Measurements from ENCODE around the gene VPS51. TPM values are rescaled to one million over a fixed set of nuclear protein-coding genes. Genes with fewer than 3 reads are reported as not detected.

Gene VPS51
- total and polyA plus RNA-seq, 9 of the 15 experiments (the other 6 are each of a cell fraction or from before 2014, with no cell fraction given) = 1.8 to 143 (median 46.8) TPM

DNA sequence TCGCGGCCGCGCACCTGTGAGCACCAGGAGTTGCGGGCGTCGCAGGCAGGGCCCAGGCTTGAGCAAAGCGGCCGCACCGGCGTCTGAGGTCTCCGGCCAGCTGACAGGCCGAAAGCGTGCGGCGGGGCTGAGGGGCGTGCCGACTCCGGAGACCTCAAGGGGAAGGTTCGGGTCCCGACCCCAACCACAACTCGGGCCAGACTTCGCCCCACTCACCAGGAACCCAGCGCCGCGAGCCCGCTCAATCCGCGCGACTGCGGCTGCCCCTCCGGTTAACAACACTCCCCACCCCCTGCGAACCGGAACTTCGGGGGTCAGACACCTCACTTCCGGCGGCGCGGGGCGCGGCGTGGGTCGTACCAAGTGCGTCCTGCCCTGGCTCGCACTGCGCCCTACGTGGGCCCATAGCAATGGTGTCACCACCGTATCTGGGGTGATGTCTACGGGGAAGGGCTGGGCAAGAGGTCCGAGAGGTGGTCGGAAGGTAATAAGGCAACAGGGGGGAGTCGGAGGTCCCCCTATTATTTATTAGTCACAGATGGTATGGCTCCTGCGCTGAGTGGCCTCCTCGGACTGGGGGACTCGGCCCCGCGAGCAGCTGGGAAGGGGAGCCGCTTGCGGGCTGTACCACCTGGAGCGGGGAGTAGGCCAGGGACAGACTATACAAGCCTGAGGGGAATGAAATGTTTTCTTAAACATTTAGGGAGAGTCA is 38.4 kb downstream of the VPS51 start, which contains the start of gene SYVN1 (continued):
- TF ChIP-seq FOXM1 (IDR thresholded peaks at IDR 0.05; ENCODE audit: low read depth) (no peak; the same call in 1 of the 2 replicates), FOXM1 (CRISPR knock-in tag; IDR thresholded peaks at IDR 0.05; ENCODE audit: low read depth) (no peak), NCOR1 (IDR thresholded peaks at IDR 0.05) (peak; percentile 43; the same call in 1 of the 2 replicates), YY1 (IDR thresholded peaks at IDR 0.05; ENCODE audit: borderline replicate concordance in 1 of 3, control insufficient read depth in 1 of 3, extremely low read depth in 1 of 3, insufficient read depth in 3 of 3, insufficient read length in 1 of 3, insufficient replicate concordance in 2 of 3, low read depth in 1 of 3, low read length in 2 of 3) (peak in 2 of 3 experiments; percentile 33 to 47), ETV6 (IDR thresholded peaks at IDR 0.05; ENCODE audit: borderline replicate concordance in 1 of 2, low read depth in 2 of 2, low read length in 1 of 2) (peak in 1 of 2 experiments; percentile 33; a peak in 1 of 4 replicates), ETV6 (CRISPR knock-in tag; IDR thresholded peaks at IDR 0.05; ENCODE audit: borderline replicate concordance) (no peak), CXXC5 (CRISPR knock-in tag; IDR thresholded peaks at IDR 0.05) (peak; percentile 91), CEBPB (tag; IDR thresholded peaks at IDR 0.05) (no peak), MTF1 (CRISPR knock-in tag; IDR thresholded peaks at IDR 0.05; ENCODE audit: borderline replicate concordance) (0 out of 2 replicates have a peak, but pooled peaks have one; percentile 17), SUPT5H (IDR thresholded peaks at IDR 0.05) (peak; percentile 89), HNRNPL (IDR thresholded peaks at IDR 0.05; ENCODE audit: low read depth, low read length) (no peak), CHD1 (IDR thresholded peaks at IDR 0.05; ENCODE audit: low read length) (no peak)
- TF ChIP-seq, protein P1, sequence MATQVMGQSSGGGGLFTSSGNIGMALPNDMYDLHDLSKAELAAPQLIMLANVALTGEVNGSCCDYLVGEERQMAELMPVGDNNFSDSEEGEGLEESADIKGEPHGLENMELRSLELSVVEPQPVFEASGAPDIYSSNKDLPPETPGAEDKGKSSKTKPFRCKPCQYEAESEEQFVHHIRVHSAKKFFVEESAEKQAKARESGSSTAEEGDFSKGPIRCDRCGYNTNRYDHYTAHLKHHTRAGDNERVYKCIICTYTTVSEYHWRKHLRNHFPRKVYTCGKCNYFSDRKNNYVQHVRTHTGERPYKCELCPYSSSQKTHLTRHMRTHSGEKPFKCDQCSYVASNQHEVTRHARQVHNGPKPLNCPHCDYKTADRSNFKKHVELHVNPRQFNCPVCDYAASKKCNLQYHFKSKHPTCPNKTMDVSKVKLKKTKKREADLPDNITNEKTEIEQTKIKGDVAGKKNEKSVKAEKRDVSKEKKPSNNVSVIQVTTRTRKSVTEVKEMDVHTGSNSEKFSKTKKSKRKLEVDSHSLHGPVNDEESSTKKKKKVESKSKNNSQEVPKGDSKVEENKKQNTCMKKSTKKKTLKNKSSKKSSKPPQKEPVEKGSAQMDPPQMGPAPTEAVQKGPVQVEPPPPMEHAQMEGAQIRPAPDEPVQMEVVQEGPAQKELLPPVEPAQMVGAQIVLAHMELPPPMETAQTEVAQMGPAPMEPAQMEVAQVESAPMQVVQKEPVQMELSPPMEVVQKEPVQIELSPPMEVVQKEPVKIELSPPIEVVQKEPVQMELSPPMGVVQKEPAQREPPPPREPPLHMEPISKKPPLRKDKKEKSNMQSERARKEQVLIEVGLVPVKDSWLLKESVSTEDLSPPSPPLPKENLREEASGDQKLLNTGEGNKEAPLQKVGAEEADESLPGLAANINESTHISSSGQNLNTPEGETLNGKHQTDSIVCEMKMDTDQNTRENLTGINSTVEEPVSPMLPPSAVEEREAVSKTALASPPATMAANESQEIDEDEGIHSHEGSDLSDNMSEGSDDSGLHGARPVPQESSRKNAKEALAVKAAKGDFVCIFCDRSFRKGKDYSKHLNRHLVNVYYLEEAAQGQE (IDR thresholded peaks at IDR 0.05; ENCODE audit: borderline replicate concordance) = no peak
- TF ChIP-seq, protein P1 (CRISPR knock-in tag; IDR thresholded peaks at IDR 0.05; ENCODE audit: low read depth) = peak; percentile 70; the same call in 1 of the 2 replicates
- TF ChIP-seq, protein P2, sequence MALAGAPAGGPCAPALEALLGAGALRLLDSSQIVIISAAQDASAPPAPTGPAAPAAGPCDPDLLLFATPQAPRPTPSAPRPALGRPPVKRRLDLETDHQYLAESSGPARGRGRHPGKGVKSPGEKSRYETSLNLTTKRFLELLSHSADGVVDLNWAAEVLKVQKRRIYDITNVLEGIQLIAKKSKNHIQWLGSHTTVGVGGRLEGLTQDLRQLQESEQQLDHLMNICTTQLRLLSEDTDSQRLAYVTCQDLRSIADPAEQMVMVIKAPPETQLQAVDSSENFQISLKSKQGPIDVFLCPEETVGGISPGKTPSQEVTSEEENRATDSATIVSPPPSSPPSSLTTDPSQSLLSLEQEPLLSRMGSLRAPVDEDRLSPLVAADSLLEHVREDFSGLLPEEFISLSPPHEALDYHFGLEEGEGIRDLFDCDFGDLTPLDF (CRISPR knock-in tag; IDR thresholded peaks at IDR 0.05) = peak; percentile 53
- TF ChIP-seq, protein P3, sequence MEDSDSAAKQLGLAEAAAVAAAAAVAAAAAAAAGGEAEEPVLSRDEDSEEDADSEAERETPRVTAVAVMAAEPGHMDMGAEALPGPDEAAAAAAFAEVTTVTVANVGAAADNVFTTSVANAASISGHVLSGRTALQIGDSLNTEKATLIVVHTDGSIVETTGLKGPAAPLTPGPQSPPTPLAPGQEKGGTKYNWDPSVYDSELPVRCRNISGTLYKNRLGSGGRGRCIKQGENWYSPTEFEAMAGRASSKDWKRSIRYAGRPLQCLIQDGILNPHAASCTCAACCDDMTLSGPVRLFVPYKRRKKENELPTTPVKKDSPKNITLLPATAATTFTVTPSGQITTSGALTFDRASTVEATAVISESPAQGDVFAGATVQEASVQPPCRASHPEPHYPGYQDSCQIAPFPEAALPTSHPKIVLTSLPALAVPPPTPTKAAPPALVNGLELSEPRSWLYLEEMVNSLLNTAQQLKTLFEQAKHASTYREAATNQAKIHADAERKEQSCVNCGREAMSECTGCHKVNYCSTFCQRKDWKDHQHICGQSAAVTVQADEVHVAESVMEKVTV (CRISPR knock-in tag; IDR thresholded peaks at IDR 0.05) = peak; percentile 44; the same call in 1 of the 2 replicates

Measured in K562 (cell line).